ENCODE data around the gene RARG. TPM values are rescaled to one million over a fixed set of nuclear protein-coding genes. Genes with fewer than 3 reads are reported as not detected.

Gene RARG
- total RNA-seq, 1 experiment from 2014 or later = 11.8 TPM

- intact Hi-C loops (cut with micrococcal nuclease; ENCODE audit: unreplicated experiment) = no loop called here
- H3K36me3 ChIP-seq (ENCODE audit: control insufficient read depth, insufficient read depth, low read length) = peaks cover 2% of the 10 kb centered on the region; the same call in 1 of the 2 replicates
- Mint-ChIP-seq H3K36me3 (ENCODE audit: insufficient read depth, unreplicated experiment) (no peaks in the 10 kb centered on the region), H3K4me1 (ENCODE audit: low read depth, unreplicated experiment) (peaks cover 2% of the 10 kb centered on the region), H3K9me3 (ENCODE audit: unreplicated experiment) (no peaks in the 10 kb centered on the region), H3K4me3 (ENCODE audit: unreplicated experiment) (no peak overlapping the region), H3K27me3 (ENCODE audit: insufficient read depth, unreplicated experiment) (no peaks in the 10 kb centered on the region), H3K27ac (ENCODE audit: unreplicated experiment) (no peak overlapping the region)
- H3K9me3 ChIP-seq = no peaks in the 10 kb centered on the region
- no peak for DNase-seq
- no peaks in the 10 kb centered on the region for H3K27me3 ChIP-seq (replicated peaks; ENCODE audit: control insufficient read depth, insufficient read depth, low read length)
- no TSS peak for BruUV-seq (replicated peaks)
- H3K4me3 ChIP-seq (ENCODE audit: low read depth, low read length) = no peak overlapping the region
- CTCF ChIA-PET = interaction anchor here (0.6 kb wide), 1 partner anchor 204 kb away, joined by 6 read pairs; no protein-coding TSS in a partner anchor
- POLR2A ChIA-PET = no interaction called here
- TF ChIP-seq CTCF (IDR thresholded peaks at IDR 0.05; ENCODE audit: insufficient read depth in 1 of 2, low read depth in 1 of 2, low read length in 1 of 2, severe bottlenecking in 1 of 2, unreplicated experiment in 1 of 2) = no peak
- H3K4me1 ChIP-seq = no peaks in the 10 kb centered on the region
These were observed 26.8 kb upstream of the RARG start for GRCh38 chr12:53258541-53259539.

- peaks cover 8% of the 10 kb centered on the region for H3K4me1 ChIP-seq
- no peaks in the 10 kb centered on the region for H3K27me3 Mint-ChIP-seq (ENCODE audit: insufficient read depth, unreplicated experiment)
- TF ChIP-seq CTCF (IDR thresholded peaks at IDR 0.05; ENCODE audit: insufficient read depth in 1 of 2, low read depth in 1 of 2, low read length in 1 of 2, severe bottlenecking in 1 of 2, unreplicated experiment in 1 of 2) = no peak
- H3K27ac Mint-ChIP-seq (ENCODE audit: unreplicated experiment) = no peak overlapping the region
- H3K4me1 Mint-ChIP-seq (ENCODE audit: low read depth, unreplicated experiment) = peaks cover 19% of the 10 kb centered on the region
- H3K4me3 ChIP-seq (ENCODE audit: low read depth, low read length) = no peak overlapping the region
- no TSS peak for BruUV-seq (replicated peaks)
- no peak overlapping the region for H3K4me3 Mint-ChIP-seq (ENCODE audit: unreplicated experiment)
- H3K9me3 ChIP-seq = no peaks in the 10 kb centered on the region
- peaks cover 2% of the 10 kb centered on the region; the same call in 1 of the 2 replicates for H3K36me3 ChIP-seq (ENCODE audit: control insufficient read depth, insufficient read depth, low read length)
- no peaks in the 10 kb centered on the region for H3K36me3 Mint-ChIP-seq (ENCODE audit: insufficient read depth, unreplicated experiment)
- no peak for DNase-seq
- intact Hi-C loops (cut with micrococcal nuclease; ENCODE audit: unreplicated experiment) = no loop called here
- CTCF ChIA-PET = no interaction called here
- no peaks in the 10 kb centered on the region for H3K27me3 ChIP-seq (replicated peaks; ENCODE audit: control insufficient read depth, insufficient read depth, low read length)
- H3K9me3 Mint-ChIP-seq (ENCODE audit: unreplicated experiment) = no peaks in the 10 kb centered on the region
- POLR2A ChIA-PET = no interaction called here
These were observed 24.0 kb upstream of the RARG start for GRCh38 chr12:53255996-53256395.

GRCh38 chr12:53254816-53255545 is 23.0 kb upstream of the RARG start:
- peaks cover 22% of the 10 kb centered on the region for H3K4me1 Mint-ChIP-seq (ENCODE audit: low read depth, unreplicated experiment)
- no peaks in the 10 kb centered on the region for H3K27me3 Mint-ChIP-seq (ENCODE audit: insufficient read depth, unreplicated experiment)
- H3K36me3 Mint-ChIP-seq (ENCODE audit: insufficient read depth, unreplicated experiment) = no peaks in the 10 kb centered on the region
- no TSS peak for BruUV-seq (replicated peaks)
- intact Hi-C loops (cut with micrococcal nuclease; ENCODE audit: unreplicated experiment) = no loop called here
- Histone ChIP-seq H3K4me1 (peaks cover 14% of the 10 kb centered on the region), H3K4me3 (ENCODE audit: low read depth, low read length) (no peak overlapping the region), H3K9me3 (no peaks in the 10 kb centered on the region), H3K36me3 (ENCODE audit: control insufficient read depth, insufficient read depth, low read length) (peaks cover 2% of the 10 kb centered on the region; the same call in 1 of the 2 replicates), H3K27me3 (replicated peaks; ENCODE audit: control insufficient read depth, insufficient read depth, low read length) (no peaks in the 10 kb centered on the region)
- ChIA-PET POLR2A (no interaction called here), CTCF (interaction anchor here (1.4 kb wide), 1 partner anchor 35 kb away, joined by 3 read pairs; no protein-coding TSS in a partner anchor)
- no peak for DNase-seq
- no peak overlapping the region for H3K4me3 Mint-ChIP-seq (ENCODE audit: unreplicated experiment)
- TF ChIP-seq CTCF (IDR thresholded peaks at IDR 0.05; ENCODE audit: insufficient read depth in 1 of 2, low read depth in 1 of 2, low read length in 1 of 2, severe bottlenecking in 1 of 2, unreplicated experiment in 1 of 2) = no peak
- no peak overlapping the region for H3K27ac Mint-ChIP-seq (ENCODE audit: unreplicated experiment)
- H3K9me3 Mint-ChIP-seq (ENCODE audit: unreplicated experiment) = no peaks in the 10 kb centered on the region
